DOHH2 (cell line): ENCODE data around the gene TARS2.

Source experiments
- EZH2phosphoT487 ChIP-seq: fragments of 200-600 bp; sonication (generic); IDR thresholded peaks from 2 replicates; pipeline ENCODE4 v1.6.1; 2017; ENCODE audit warnings: borderline replicate concordance, mild to moderate bottlenecking, antibody characterized with exemption, low read length, moderate library complexity, mixed read lengths
- TF ChIP-seq, protein P1 (sequence below): fragments of 200-600 bp; sonication (generic); IDR thresholded peaks from one replicate; pipeline ENCODE4 v1.5.1; 2014; ENCODE audit warnings: antibody characterized with exemption, mild to moderate bottlenecking, low read depth, low read length; ENCODE audit not compliant: poor library complexity, severe bottlenecking

DNA sequence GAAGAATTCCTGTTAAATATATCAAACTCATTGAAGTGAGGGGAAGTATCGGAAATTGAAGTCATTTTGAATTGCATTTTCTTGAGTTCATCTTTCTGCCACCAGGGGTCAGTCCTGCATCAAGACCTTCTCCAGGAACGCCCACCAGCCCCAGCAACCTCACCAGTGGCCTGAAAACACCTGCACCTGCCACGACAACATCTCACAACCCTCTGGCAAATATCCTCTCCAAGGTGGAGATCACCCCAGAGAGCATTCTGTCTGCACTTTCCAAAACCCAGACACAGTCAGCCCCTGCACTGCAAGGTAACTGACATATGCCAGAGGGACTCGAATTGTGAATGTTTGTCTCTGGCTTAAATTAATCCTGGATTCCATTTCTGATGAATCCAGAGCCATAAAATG is 22.8 kb upstream of the TARS2 start:
- TF ChIP-seq, protein P1, sequence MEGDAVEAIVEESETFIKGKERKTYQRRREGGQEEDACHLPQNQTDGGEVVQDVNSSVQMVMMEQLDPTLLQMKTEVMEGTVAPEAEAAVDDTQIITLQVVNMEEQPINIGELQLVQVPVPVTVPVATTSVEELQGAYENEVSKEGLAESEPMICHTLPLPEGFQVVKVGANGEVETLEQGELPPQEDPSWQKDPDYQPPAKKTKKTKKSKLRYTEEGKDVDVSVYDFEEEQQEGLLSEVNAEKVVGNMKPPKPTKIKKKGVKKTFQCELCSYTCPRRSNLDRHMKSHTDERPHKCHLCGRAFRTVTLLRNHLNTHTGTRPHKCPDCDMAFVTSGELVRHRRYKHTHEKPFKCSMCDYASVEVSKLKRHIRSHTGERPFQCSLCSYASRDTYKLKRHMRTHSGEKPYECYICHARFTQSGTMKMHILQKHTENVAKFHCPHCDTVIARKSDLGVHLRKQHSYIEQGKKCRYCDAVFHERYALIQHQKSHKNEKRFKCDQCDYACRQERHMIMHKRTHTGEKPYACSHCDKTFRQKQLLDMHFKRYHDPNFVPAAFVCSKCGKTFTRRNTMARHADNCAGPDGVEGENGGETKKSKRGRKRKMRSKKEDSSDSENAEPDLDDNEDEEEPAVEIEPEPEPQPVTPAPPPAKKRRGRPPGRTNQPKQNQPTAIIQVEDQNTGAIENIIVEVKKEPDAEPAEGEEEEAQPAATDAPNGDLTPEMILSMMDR: peak; percentile 85
- TF ChIP-seq EZH2phosphoT487: no peak
